A549 (cell line): ENCODE results near the gene SLC25A28. TPM values are rescaled to one million over a fixed set of nuclear protein-coding genes. Genes with fewer than 3 reads are reported as not detected.

Experiments
- ATAC-seq, 2 experiments: fragments of 200-7000 bp in 1 of 2; fragments of >200 bp in 1 of 2; cut with Nextera tagmentation in 1 of 2; cut with Tn5 transposase in 1 of 2; 3 replicates each; pipeline versions ENCODE4 v1.8.0 to v1.9.1; 2018 to 2020; ENCODE audit warnings: mild to moderate bottlenecking in 1 of 2, moderate library complexity in 1 of 2
- CTCF ChIA-PET: fragments of 300-600 bp; sonication (Branson Sonifier 250); formaldehyde crosslinking; extraction: SDS; loops from one replicate; lab custom pipeline; 2021; ENCODE audit warnings: antibody characterized with exemption, inconsistent platforms; lab: Yijun Ruan, JAX
- POLR2A ChIA-PET: fragments of 350-600 bp; formaldehyde crosslinking; extraction: SDS; loops from one replicate; lab custom pipeline; 2021; ENCODE audit warnings: antibody characterized with exemption, inconsistent platforms; lab: Yijun Ruan, JAX
- DNase-seq, 2 experiments: peaks; one replicate each; pipeline versions ENCODE4 v3.0.0 to v3.0.0-alpha.2; 2011 to 2016; ENCODE audit warnings: low read depth in 1 of 2, low spot score in 1 of 2
- FAIRE-seq: peaks from 2 replicates; lab custom pipeline; 2011; peaks lifted over from hg19 to GRCh38; lab: Jason Lieb, UNC
- H3K27ac ChIP-seq, 2 experiments: fragments of >200 bp; sonication (Bioruptor Twin); formaldehyde crosslinking; 3 replicates each; pipeline ENCODE4 v1.5.1; 2016 to 2017
- H3K4me1 ChIP-seq: fragments of >200 bp; sonication (Bioruptor Twin); formaldehyde crosslinking; 3 replicates; pipeline ENCODE4 v1.6.1; 2016
- H3K4me2 ChIP-seq: fragments of >200 bp; sonication (Bioruptor Twin); formaldehyde crosslinking; 3 replicates; pipeline ENCODE4 v1.6.1; 2016
- H3K4me3 ChIP-seq: fragments of >200 bp; sonication (Bioruptor Twin); formaldehyde crosslinking; 3 replicates; pipeline ENCODE4 v1.5.1; 2016
- H3K9me3 ChIP-seq: fragments of >200 bp; sonication (Bioruptor Twin); formaldehyde crosslinking; 3 replicates; pipeline ENCODE4 v1.6.1; 2016
- ATOH8 ChIP-seq: fragments of 250-450 bp; sonication (Bioruptor Pico); IDR thresholded peaks from 2 replicates; pipeline ENCODE4 v1.5.0; 2020; ENCODE audit warnings: low read depth, mild to moderate bottlenecking, moderate library complexity
- CBX8 ChIP-seq: fragments of 200-600 bp; sonication (generic); IDR thresholded peaks from 2 replicates; pipeline ENCODE4 v1.6.1; 2016
- CHD2 ChIP-seq: fragments of 150-350 bp; IDR thresholded peaks from 2 replicates; pipeline ENCODE4 v1.6.1; 2014; ENCODE audit warnings: low read length; ENCODE audit not compliant: partially characterized antibody
- EHMT2 ChIP-seq: fragments of 200-600 bp; sonication (generic); IDR thresholded peaks from 2 replicates; pipeline ENCODE4 v1.6.1; 2016; ENCODE audit warnings: antibody characterized with exemption, low read depth, mild to moderate bottlenecking, moderate library complexity
- EP300 ChIP-seq, 2 experiments: fragments of >200 bp; sonication (Bioruptor Twin); formaldehyde crosslinking; IDR thresholded peaks; 2 replicates in 1 of 2; 3 replicates in 1 of 2; pipeline ENCODE4 v1.6.1; 2016 to 2017
- FOSB ChIP-seq: fragments of 250-450 bp; sonication (Bioruptor Pico); IDR thresholded peaks from 2 replicates; pipeline ENCODE4 v1.5.0; 2020; ENCODE audit warnings: mild to moderate bottlenecking, moderate library complexity
- GATA3 ChIP-seq: IDR thresholded peaks from 2 replicates; pipeline ENCODE4 v1.6.1; 2012; ENCODE audit warnings: borderline replicate concordance
- HEYL ChIP-seq: fragments of 250-450 bp; sonication (Bioruptor Pico); IDR thresholded peaks from 2 replicates; pipeline ENCODE4 v1.8.0; 2021; ENCODE audit warnings: mild to moderate bottlenecking, moderate library complexity
- HOXA7 ChIP-seq: fragments of 250-450 bp; sonication (Bioruptor Pico); IDR thresholded peaks from 2 replicates; pipeline ENCODE4 v1.5.0; 2020; ENCODE audit warnings: mild to moderate bottlenecking, moderate library complexity
- JUN ChIP-seq, 2 experiments: fragments of >200 bp; sonication (Bioruptor Twin); formaldehyde crosslinking; IDR thresholded peaks; 2 replicates in 1 of 2; 3 replicates in 1 of 2; pipeline ENCODE4 v1.6.1; 2016 to 2017
- JUNB ChIP-seq: fragments of >200 bp; sonication (Bioruptor Twin); formaldehyde crosslinking; IDR thresholded peaks from 2 replicates; pipeline ENCODE4 v1.6.1; 2016
- KDM5A ChIP-seq: fragments of 200-600 bp; sonication (generic); IDR thresholded peaks from 2 replicates; pipeline ENCODE4 v1.6.1; 2016; ENCODE audit warnings: antibody characterized with exemption, mild to moderate bottlenecking
- MAFK ChIP-seq: fragments of 450-650 bp; IDR thresholded peaks from 2 replicates; pipeline ENCODE4 v1.6.1; 2014; ENCODE audit not compliant: partially characterized antibody
- MAZ ChIP-seq: fragments of 150-350 bp; IDR thresholded peaks from 2 replicates; pipeline ENCODE4 v1.6.1; 2014; ENCODE audit warnings: antibody characterized with exemption, low read depth, low read length, borderline replicate concordance
- MYC ChIP-seq: IDR thresholded peaks from 2 replicates; pipeline ENCODE4 v1.6.1; 2012; ENCODE audit warnings: mild to moderate bottlenecking, inconsistent platforms, low read length, improper control_type of control experiment, borderline replicate concordance
- NFE2L2 ChIP-seq: fragments of 150-350 bp; conservative IDR thresholded peaks from 2 replicates; pipeline ENCODE4 v1.6.1; 2014; ENCODE audit warnings: low read length
- NPAS2 ChIP-seq: fragments of 250-450 bp; sonication (Bioruptor Pico); IDR thresholded peaks from 2 replicates; pipeline ENCODE4 v1.8.0; 2022; ENCODE audit warnings: mild to moderate bottlenecking, moderate library complexity, borderline replicate concordance
- PHF8 ChIP-seq: fragments of 200-600 bp; sonication (generic); IDR thresholded peaks from 2 replicates; pipeline ENCODE4 v1.6.1; 2016; ENCODE audit warnings: low read depth, mild to moderate bottlenecking, antibody characterized with exemption, moderate library complexity, borderline replicate concordance
- RAD21 ChIP-seq, 2 experiments: fragments of >200 bp in 1 of 2; sonication (Bioruptor Twin) in 1 of 2; formaldehyde crosslinking in 1 of 2; IDR thresholded peaks in 1 of 2; conservative IDR thresholded peaks in 1 of 2; 2 replicates in 1 of 2; 3 replicates in 1 of 2; pipeline ENCODE4 v1.6.1; 2012 to 2018; ENCODE audit warnings: inconsistent platforms in 1 of 2
- RCOR1 ChIP-seq: fragments of 150-350 bp; IDR thresholded peaks from 2 replicates; pipeline ENCODE4 v1.6.1; 2014; ENCODE audit warnings: antibody characterized with exemption, low read length, low read depth
- RFX5 ChIP-seq: fragments of 450-650 bp; IDR thresholded peaks from 2 replicates; pipeline ENCODE4 v1.7.1; 2014; ENCODE audit warnings: antibody characterized with exemption, mild to moderate bottlenecking, moderate library complexity
- RNF2 ChIP-seq: fragments of 200-600 bp; sonication (generic); IDR thresholded peaks from 2 replicates; pipeline ENCODE4 v1.6.1; 2016; ENCODE audit warnings: low read depth, mild to moderate bottlenecking, antibody characterized with exemption, moderate library complexity, borderline replicate concordance
- TFCP2L1 ChIP-seq: fragments of 250-450 bp; sonication (Bioruptor Pico); IDR thresholded peaks from 2 replicates; pipeline ENCODE4 v1.5.0; 2021; ENCODE audit warnings: mild to moderate bottlenecking
- whole genome bisulfite sequencing: methylation state at CpG from one replicate; pipeline ENCODE4 v1.1.6; 2017; ENCODE audit errors: missing lambda C conversion rate; 5-methylcytosine and 5-hydroxymethylcytosine counted together
- polyA plus RNA-seq, 4 experiments: library from polyadenylated mRNA; depleted of rRNA in 3 of 4; stranded (reverse); fragments of >200 nt; fragmentation: RNase III in 1 of 4; extraction: RNeasy Plus Mini Kit Qiagen cat#74134 plus additional on column Dnase treatment in 1 of 4; gene quantifications; 2 replicates in 3 of 4; 3 replicates in 1 of 4; pipeline ENCODE4 v1.2.3, GENCODE V29; 2011 to 2017

Gene SLC25A28
- polyA plus RNA-seq, 2 of the 4 experiments (the other 2 are of a cell fraction): 21.4 to 24.1 TPM

GRCh38 chr10:99619090-99619800, 994 bp downstream of the SLC25A28 start:
- no peaks in the 10 kb centered on the region for H3K9me3 ChIP-seq
- H3K4me2 ChIP-seq: peak overlapping the region; percentile 95
- DNase-seq (no peak), ATAC-seq (no peak), FAIRE-seq (no peak)
- peaks cover 27% of the 10 kb centered on the region for H3K4me1 ChIP-seq
- 7% methylated on average over 9 of the region's 9 CpGs for WGBS
- peak overlapping the region; percentile 88 for H3K4me3 ChIP-seq
- TF ChIP-seq MYC (no peak), CBX8 (no peak), CHD2 (no peak), KDM5A (no peak), EHMT2 (no peak), JUNB (no peak), FOSB (CRISPR knock-in tag) (no peak), ATOH8 (CRISPR knock-in tag) (no peak), HOXA7 (CRISPR knock-in tag) (no peak), MAFK (no peak), NFE2L2 (no peak), RNF2 (no peak)
- ChIA-PET POLR2A (interaction anchor here (0.7 to 2.9 kb wide), 2 partner anchors 113 to 189 kb away, joined by 3 to 17 read pairs; partner anchors contain the start of genes COX15, CUTC and GOT1), CTCF (interaction anchor here (0.9 to 18.1 kb wide), 5 partner anchors 10 to 185 kb away, joined by 3 to 260 read pairs (median 4); partner anchors contain the start of gene GOT1)
- H3K27ac ChIP-seq: peak overlapping the region; percentile 74 to 95

GRCh38 chr10:99617696-99618095, 2.5 kb downstream of the SLC25A28 start:
- TF ChIP-seq GATA3: no peak
- no peak for TF ChIP-seq FOSB (CRISPR knock-in tag)
- no peak for TF ChIP-seq JUNB
- TF ChIP-seq MAZ: no peak
- TF ChIP-seq JUN (IDR thresholded peaks at IDR 0.05): no peak
- TF ChIP-seq PHF8: no peak
- TF ChIP-seq RCOR1: no peak
- no peak for TF ChIP-seq NPAS2 (CRISPR knock-in tag)
- POLR2A ChIA-PET: no interaction called here
- H3K4me3 ChIP-seq: no peak overlapping the region

GRCh38 chr10:99615426-99615825, 4.8 kb downstream of the SLC25A28 start:
- FAIRE-seq (no peak), DNase-seq (no peak), ATAC-seq (no peak)
- Histone ChIP-seq H3K4me2 (no peak overlapping the region), H3K9me3 (no peaks in the 10 kb centered on the region), H3K4me3 (no peak overlapping the region), H3K4me1 (peaks cover 22% of the 10 kb centered on the region), H3K27ac (no peak overlapping the region)
- TF ChIP-seq RFX5 (no peak), EHMT2 (no peak), RCOR1 (no peak), TFCP2L1 (no peak), RAD21 (conservative IDR thresholded peaks at IDR 0.05 in 1 of 2, IDR thresholded peaks at IDR 0.05 in 1 of 2) (no peak), HEYL (CRISPR knock-in tag) (no peak), NPAS2 (CRISPR knock-in tag) (no peak), EP300 (IDR thresholded peaks at IDR 0.05) (no peak), HOXA7 (CRISPR knock-in tag) (no peak), NFE2L2 (no peak)
- POLR2A ChIA-PET: no interaction called here
- CTCF ChIA-PET: interaction anchor here (0.7 to 18.1 kb wide), 8 partner anchors 8 to 1371 kb away, joined by 3 to 260 read pairs (median 5); partner anchors contain the start of gene GOT1
- WGBS: 89% methylated on average over 4 of the region's 4 CpGs

More at GRCh38 chr10:99617696-99618095, 2.5 kb downstream of the SLC25A28 start:
- CTCF ChIA-PET: interaction anchor here (0.9 to 18.1 kb wide), 5 partner anchors 10 to 225 kb away, joined by 3 to 260 read pairs (median 4); partner anchors contain the start of gene GOT1
- Histone ChIP-seq H3K9me3 (no peaks in the 10 kb centered on the region), H3K4me1 (peaks cover 27% of the 10 kb centered on the region), H3K27ac (no peak overlapping the region), H3K4me2 (peak overlapping the region; percentile 95)
- DNase-seq: no peak
- no peak for FAIRE-seq
- ATAC-seq: no peak
- 77% methylated on average over 2 of the region's 2 CpGs for WGBS
